CD4-positive, alpha-beta memory T cell (primary cell): Measurements from ENCODE around the gene MRPL54. TPM values are rescaled to one million over a fixed set of nuclear protein-coding genes. Genes with fewer than 3 reads are reported as not detected.
A peak's percentile ranks its signal among the peaks of the same experiment; 100 is the strongest.

ENCODE experiments used
- CTCF ChIA-PET: fragments of 350-600 bp; sonication (Branson Sonifier 250); formaldehyde crosslinking; loops from one replicate; lab custom pipeline; 2021; ENCODE audit warnings: inconsistent platforms; ENCODE audit not compliant: partially characterized antibody; lab: Charles Lee
- POLR2A ChIA-PET: fragments of 350-600 bp; sonication (Branson Sonifier 250); formaldehyde crosslinking; loops from one replicate; lab custom pipeline; 2021; ENCODE audit not compliant: partially characterized antibody; lab: Charles Lee
- DNase-seq, 5 donors: peaks; one replicate each; pipeline versions ENCODE4 v3.0.0 to v3.0.0-alpha.2; 2020 to 2022; ENCODE audit warnings: mixed read lengths in 1 of 5
- H3K27ac ChIP-seq: one replicate; pipeline ENCODE4 v1.7.0; 2013; ENCODE audit warnings: low read depth, low read length
- H3K27me3 ChIP-seq: 2 replicates; pipeline ENCODE4 v1.7.0; 2013; ENCODE audit warnings: mild to moderate bottlenecking, low read length, moderate library complexity; ENCODE audit not compliant: insufficient read depth
- H3K36me3 ChIP-seq: 2 replicates; pipeline ENCODE4 v1.7.0; 2013; ENCODE audit warnings: mild to moderate bottlenecking, low read length, moderate library complexity; ENCODE audit not compliant: insufficient read depth
- H3K4me1 ChIP-seq: 2 replicates; pipeline ENCODE4 v1.7.0; 2013; ENCODE audit warnings: mild to moderate bottlenecking, low read length, moderate library complexity; ENCODE audit not compliant: insufficient read depth
- H3K4me3 ChIP-seq, 2 donors: one replicate each; pipeline ENCODE4 v1.7.0; 2013; ENCODE audit warnings: low read length in 2 of 2, mild to moderate bottlenecking in 1 of 2
- H3K9me3 ChIP-seq, 2 donors: one replicate each; pipeline ENCODE4 v1.7.0; 2013; ENCODE audit warnings: low read length in 2 of 2, control low read depth in 1 of 2; ENCODE audit not compliant: control insufficient read depth in 1 of 2
- H3K27ac Mint-ChIP-seq, 7 donors: one replicate each; pipeline ENCODE4 v1.8.0; 2020 to 2021; ENCODE audit warnings: mixed read lengths in 7 of 7, mild to moderate bottlenecking in 6 of 7, inconsistent platforms in 3 of 7, moderate library complexity in 3 of 7
- H3K27me3 Mint-ChIP-seq, 2 donors: one replicate each; pipeline ENCODE4 v1.8.0; 2020 to 2021; ENCODE audit warnings: mixed read lengths in 2 of 2
- H3K36me3 Mint-ChIP-seq, 2 donors: one replicate each; pipeline ENCODE4 v1.8.0; 2020 to 2021; ENCODE audit warnings: mixed read lengths in 2 of 2, inconsistent platforms in 1 of 2, mild to moderate bottlenecking in 1 of 2
- H3K4me1 Mint-ChIP-seq, 4 donors: one replicate each; pipeline ENCODE4 v1.8.0; 2020 to 2021; ENCODE audit warnings: mixed read lengths in 4 of 4, mild to moderate bottlenecking in 1 of 4
- H3K4me3 Mint-ChIP-seq, 8 donors: one replicate each; pipeline ENCODE4 v1.8.0; 2020 to 2021; ENCODE audit warnings: mixed read lengths in 8 of 8, mild to moderate bottlenecking in 7 of 8, moderate library complexity in 6 of 8, inconsistent platforms in 3 of 8
- H3K9me3 Mint-ChIP-seq, 8 donors: one replicate each; pipeline ENCODE4 v1.8.0; 2020 to 2021; ENCODE audit warnings: mixed read lengths in 8 of 8, mild to moderate bottlenecking in 5 of 8, inconsistent platforms in 3 of 8, moderate library complexity in 1 of 8
- intact Hi-C: fragments of 100-400 bp; cut with micrococcal nuclease; formaldehyde crosslinking; loops from one replicate; pipeline ENCODE4 v1.15.1; 2023
- polyA plus RNA-seq, 2 donors: library from polyadenylated mRNA; unstranded; fragments of 300-500 nt; fragmentation: Illumina TruSeq; gene quantifications; one replicate each; pipeline ENCODE4 v1.2.3, GENCODE V29; 2021
- total RNA-seq, 2 experiments: library from RNA; stranded (reverse); gene quantifications; one replicate each; pipeline ENCODE4 v1.2.3, GENCODE V29; 2021

The MRPL54 gene
- total and polyA plus RNA-seq, 4 experiments from 2014 or later: 36.7 to 107 (median 70.2) TPM

DNA sequence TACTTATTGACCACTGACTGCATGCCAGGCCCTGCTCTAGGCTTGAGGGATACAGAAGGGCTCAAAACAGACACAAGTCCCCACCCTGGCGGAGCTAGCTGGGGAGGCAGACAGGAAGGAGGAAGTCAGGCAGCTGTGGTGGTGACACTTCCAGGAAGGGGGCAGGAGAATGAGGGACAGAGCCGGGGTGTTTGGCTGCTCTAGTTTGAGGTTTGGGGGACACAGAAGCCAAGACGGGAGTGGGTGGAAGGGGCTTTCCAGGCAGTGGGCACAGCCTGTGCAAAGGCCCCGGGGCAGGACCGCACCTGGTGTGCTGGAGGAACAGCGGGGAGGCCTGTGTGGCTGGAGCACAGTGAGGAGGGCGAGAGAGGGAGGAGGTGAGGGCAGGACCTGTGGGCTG lies 4.0 kb downstream of the MRPL54 start:
- Mint-ChIP-seq H3K9me3 (peaks cover 0 to 3% (median 0%) of the 10 kb centered on the region in 8 donors), H3K27me3 (peaks cover 0 to 2% of the 10 kb centered on the region in 2 donors), H3K4me3 (peak overlapping the region in 4 of 8 donors; percentile 21 to 60 (median 42)), H3K27ac (peak overlapping the region in 6 of 7 donors; percentile 15 to 76 (median 59)), H3K36me3 (peaks cover 14 to 31% of the 10 kb centered on the region in 2 donors), H3K4me1 (peaks cover 13 to 27% (median 22%) of the 10 kb centered on the region in 4 donors)
- ChIA-PET POLR2A (interaction anchor here (1.7 kb wide), 1 partner anchor 22 kb away, joined by 3 read pairs; no protein-coding TSS in a partner anchor), CTCF (no interaction called here)
- H3K4me1 ChIP-seq: peaks cover 12% of the 10 kb centered on the region
- H3K4me3 ChIP-seq: no peak overlapping the region
- no peak overlapping the region for H3K27ac ChIP-seq
- peaks cover 19% of the 10 kb centered on the region for H3K36me3 ChIP-seq
- H3K27me3 ChIP-seq: no peaks in the 10 kb centered on the region
- intact Hi-C loops: no loop called here
- peak in 1 of 5 donors; percentile 31 for DNase-seq
- H3K9me3 ChIP-seq: no peaks in the 10 kb centered on the region

DNA sequence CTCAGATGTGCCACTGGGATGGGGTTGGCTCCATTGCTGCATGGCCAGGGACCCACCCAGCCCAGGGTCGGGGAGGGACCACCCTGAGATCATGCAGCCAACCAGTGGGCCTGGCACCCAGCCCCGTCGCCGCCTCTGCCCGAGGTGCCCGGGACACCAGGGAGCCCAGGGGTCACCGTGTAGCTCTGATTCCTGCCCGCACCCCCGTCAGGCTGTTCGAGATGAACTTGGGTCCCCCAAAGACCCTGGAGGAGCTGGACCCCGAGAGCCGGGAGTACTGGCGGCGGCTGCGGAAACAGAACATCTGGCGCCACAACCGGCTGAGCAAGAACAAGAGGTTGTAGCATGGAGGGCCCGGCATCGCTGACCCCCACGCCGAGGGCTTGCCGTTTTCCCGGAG lies 4.6 kb downstream of the MRPL54 start:
- POLR2A ChIA-PET: interaction anchor here (1.7 kb wide), 1 partner anchor 22 kb away, joined by 3 read pairs; no protein-coding TSS in a partner anchor
- peak overlapping the region in 1 of 7 donors; percentile 76 for H3K27ac Mint-ChIP-seq
- peaks cover 0 to 2% of the 10 kb centered on the region in 2 donors for H3K27me3 Mint-ChIP-seq
- no peak overlapping the region for H3K4me3 ChIP-seq
- peak in 1 of 5 donors; percentile 38 for DNase-seq
- H3K4me1 ChIP-seq: peaks cover 6% of the 10 kb centered on the region
- intact Hi-C loops: no loop called here
- no peak overlapping the region for H3K27ac ChIP-seq
- peaks cover 9 to 21% (median 17%) of the 10 kb centered on the region in 4 donors for H3K4me1 Mint-ChIP-seq
- H3K36me3 ChIP-seq: peaks cover 19% of the 10 kb centered on the region
- peaks cover 0 to 3% (median 0%) of the 10 kb centered on the region in 8 donors for H3K9me3 Mint-ChIP-seq
- CTCF ChIA-PET: interaction anchor here (0.9 kb wide), 1 partner anchor 21 kb away, joined by 3 read pairs; no protein-coding TSS in a partner anchor
- H3K27me3 ChIP-seq: no peaks in the 10 kb centered on the region
- peaks cover 14 to 27% of the 10 kb centered on the region in 2 donors for H3K36me3 Mint-ChIP-seq
- H3K9me3 ChIP-seq: no peaks in the 10 kb centered on the region
- H3K4me3 Mint-ChIP-seq: peak overlapping the region in 1 of 8 donors; percentile 35

DNA sequence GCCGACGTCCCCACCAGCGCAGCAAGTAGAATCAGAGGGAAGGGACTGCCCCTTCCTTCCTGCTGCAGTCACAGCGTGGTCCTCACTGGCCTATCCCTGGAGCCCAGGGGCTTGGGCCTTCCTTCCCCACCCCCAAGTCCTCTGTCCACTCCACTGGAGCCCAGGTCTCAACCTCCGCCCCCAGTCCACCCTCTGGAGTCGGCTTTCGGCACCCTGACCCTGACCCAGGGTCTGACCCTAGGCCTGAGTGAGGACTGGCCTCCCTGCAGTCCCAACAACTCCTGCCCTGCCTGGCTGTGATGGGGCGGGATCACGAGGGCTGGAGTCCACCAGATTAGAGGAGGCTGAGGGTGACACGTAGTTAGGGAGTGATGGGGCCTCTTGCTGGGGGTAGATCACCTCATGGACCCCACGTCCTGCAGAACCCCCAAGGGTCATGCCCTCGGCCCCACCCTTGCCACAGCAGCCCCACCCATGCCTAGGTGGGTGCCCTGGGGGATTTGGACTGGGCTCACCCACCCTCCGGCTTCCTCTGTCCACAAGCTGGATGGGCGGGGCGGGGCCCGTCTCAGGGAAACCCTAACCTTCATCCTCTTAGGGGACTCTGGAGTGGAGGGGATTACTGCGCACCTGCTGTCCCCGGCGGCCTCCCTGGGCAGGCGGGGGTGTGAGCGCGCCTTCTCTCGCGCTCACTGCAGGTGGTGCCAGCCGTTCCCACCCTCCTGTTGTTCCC lies 5.7 kb downstream of the MRPL54 start:
- H3K27me3 Mint-ChIP-seq: no peaks in the 10 kb centered on the region
- peaks cover 2 to 12% (median 9%) of the 10 kb centered on the region in 4 donors for H3K4me1 Mint-ChIP-seq
- peak in 1 of 5 donors; percentile 35 for DNase-seq
- Histone ChIP-seq H3K27me3 (no peaks in the 10 kb centered on the region), H3K4me3 (no peak overlapping the region), H3K27ac (no peak overlapping the region), H3K9me3 (no peaks in the 10 kb centered on the region), H3K4me1 (peaks cover 3% of the 10 kb centered on the region), H3K36me3 (peaks cover 19% of the 10 kb centered on the region)
- ChIA-PET CTCF (interaction anchor here (0.9 kb wide), 1 partner anchor 20 kb away, joined by 3 read pairs; no protein-coding TSS in a partner anchor), POLR2A (no interaction called here)
- H3K27ac Mint-ChIP-seq: peak overlapping the region in 1 of 7 donors; percentile 29
- H3K4me3 Mint-ChIP-seq: no peak overlapping the region
- H3K36me3 Mint-ChIP-seq: peaks cover 14 to 19% of the 10 kb centered on the region in 2 donors
- intact Hi-C loops: no loop called here
- no peaks in the 10 kb centered on the region for H3K9me3 Mint-ChIP-seq

DNA sequence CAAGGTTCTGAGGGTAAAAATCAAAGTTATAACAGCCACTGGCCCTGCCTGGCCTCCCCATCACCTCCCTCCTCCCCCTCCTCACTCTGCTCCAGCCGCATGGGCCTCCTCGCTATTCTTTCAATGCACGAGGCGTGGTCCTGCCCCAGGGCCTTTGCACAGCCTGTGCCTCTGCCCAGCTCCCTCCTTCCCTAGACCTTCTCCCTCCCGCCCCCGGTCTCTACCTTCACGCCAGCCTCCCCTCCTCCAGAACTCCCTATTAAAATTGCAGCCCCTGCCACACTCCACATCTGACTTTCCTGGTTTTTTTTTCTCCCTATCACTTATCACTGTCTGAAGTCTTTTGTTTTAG lies 6.2 kb downstream of the MRPL54 start:
- Mint-ChIP-seq H3K27ac (peak overlapping the region in 1 of 7 donors; percentile 24), H3K27me3 (no peaks in the 10 kb centered on the region), H3K4me1 (peaks cover 2 to 9% (median 7%) of the 10 kb centered on the region in 4 donors), H3K4me3 (peak overlapping the region in 1 of 8 donors; percentile 25), H3K9me3 (no peaks in the 10 kb centered on the region), H3K36me3 (peaks cover 14 to 17% of the 10 kb centered on the region in 2 donors)
- Histone ChIP-seq H3K4me1 (no peaks in the 10 kb centered on the region), H3K27me3 (no peaks in the 10 kb centered on the region), H3K27ac (no peak overlapping the region), H3K36me3 (peaks cover 19% of the 10 kb centered on the region), H3K4me3 (no peak overlapping the region), H3K9me3 (no peaks in the 10 kb centered on the region)
- intact Hi-C loops: no loop called here
- DNase-seq: peak in 1 of 5 donors; percentile 7
- POLR2A ChIA-PET: no interaction called here
- CTCF ChIA-PET: interaction anchor here (1.2 kb wide), 1 partner anchor 53 kb away, joined by 3 read pairs; no protein-coding TSS in a partner anchor

DNA sequence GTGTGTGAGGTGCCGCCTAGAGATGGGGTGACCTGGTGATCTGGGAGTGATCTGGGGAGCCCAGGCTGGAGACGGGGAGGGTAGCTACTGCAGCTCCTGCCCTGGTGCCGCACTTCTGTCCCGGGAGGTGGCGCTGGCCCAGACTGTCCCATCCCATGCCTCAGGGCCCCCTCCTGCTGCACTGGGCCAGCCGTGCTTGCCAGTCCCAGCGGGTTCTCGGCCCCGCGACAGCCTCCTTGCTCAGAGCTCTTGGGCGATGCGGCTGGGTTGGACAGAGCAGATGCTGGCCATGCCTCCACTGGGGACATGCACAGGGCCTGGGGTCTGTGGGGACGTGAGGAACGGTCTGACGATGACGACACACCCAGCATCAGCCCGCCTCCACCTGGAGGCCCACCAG lies 7.0 kb downstream of the MRPL54 start:
- H3K27me3 ChIP-seq: no peaks in the 10 kb centered on the region
- peaks cover 4 to 9% (median 7%) of the 10 kb centered on the region in 4 donors for H3K4me1 Mint-ChIP-seq
- peaks cover 14 to 17% of the 10 kb centered on the region in 2 donors for H3K36me3 Mint-ChIP-seq
- H3K4me3 Mint-ChIP-seq: no peak overlapping the region
- DNase-seq: peak in 1 of 5 donors; percentile 30
- H3K9me3 Mint-ChIP-seq: no peaks in the 10 kb centered on the region
- intact Hi-C loops: no loop called here
- H3K27ac Mint-ChIP-seq: no peak overlapping the region
- no peaks in the 10 kb centered on the region for H3K27me3 Mint-ChIP-seq
- ChIA-PET CTCF (interaction anchor here (1.2 kb wide), 1 partner anchor 52 kb away, joined by 3 read pairs; no protein-coding TSS in a partner anchor), POLR2A (no interaction called here)
- H3K4me1 ChIP-seq: no peaks in the 10 kb centered on the region
- peaks cover 19% of the 10 kb centered on the region for H3K36me3 ChIP-seq
- H3K4me3 ChIP-seq: no peak overlapping the region
- no peak overlapping the region for H3K27ac ChIP-seq
- no peaks in the 10 kb centered on the region for H3K9me3 ChIP-seq

DNA sequence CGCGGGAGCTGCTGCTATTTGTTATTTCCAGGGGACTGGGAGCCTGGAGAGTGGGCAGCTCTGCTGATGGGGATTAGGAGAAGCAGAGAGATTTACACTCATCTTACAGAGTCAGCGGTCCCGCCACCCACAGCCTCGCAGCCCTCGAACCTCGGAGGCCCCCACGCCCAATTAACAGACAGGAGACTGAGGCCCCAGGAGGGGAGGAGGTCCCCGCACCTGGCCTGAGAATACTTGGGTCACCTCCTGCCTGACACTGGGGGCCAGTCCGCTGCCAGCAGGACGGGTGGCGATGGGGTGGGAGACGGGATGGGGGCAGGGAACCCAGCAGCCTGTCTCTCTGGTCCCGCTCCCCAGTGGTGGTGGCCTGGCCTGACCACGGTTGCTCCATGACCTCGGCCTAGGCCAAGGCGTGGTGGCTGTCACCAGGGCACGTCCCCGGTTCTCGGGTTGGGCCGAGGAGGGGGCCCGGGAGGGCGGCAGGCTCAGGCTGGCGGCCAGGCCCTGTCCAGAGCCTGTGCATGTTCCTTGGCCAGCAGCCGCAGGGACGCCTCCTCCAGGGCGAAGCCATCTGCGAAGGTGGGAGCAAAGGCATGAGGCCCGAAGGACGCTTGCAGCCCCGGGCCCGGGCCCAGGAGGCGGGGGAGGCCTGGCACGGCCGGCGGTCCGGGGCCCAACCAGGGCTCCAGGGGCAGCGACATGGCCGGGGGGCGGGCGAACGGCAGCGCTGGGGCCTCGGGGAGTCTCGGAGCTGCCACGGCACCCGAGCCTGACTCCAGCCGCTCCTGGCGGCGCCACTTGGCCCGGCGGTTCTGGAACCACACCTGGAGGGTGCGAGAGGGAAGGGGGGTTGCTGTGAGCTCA lies 7.9 kb downstream of the MRPL54 start:
- H3K36me3 ChIP-seq: peaks cover 14% of the 10 kb centered on the region
- no peaks in the 10 kb centered on the region for H3K4me1 ChIP-seq
- H3K4me3 ChIP-seq: no peak overlapping the region
- H3K9me3 ChIP-seq: no peaks in the 10 kb centered on the region
- DNase-seq: peak in 1 of 5 donors; percentile 36
- intact Hi-C loops: no loop called here
- no peaks in the 10 kb centered on the region for H3K9me3 Mint-ChIP-seq
- ChIA-PET POLR2A (interaction anchor here (0.8 to 1.9 kb wide), 2 partner anchors 8 to 9 kb away, joined by 3 to 5 read pairs; partner anchors contain the start of genes APBA3 and MRPL54), CTCF (interaction anchor here (1.9 kb wide), 1 partner anchor 8 kb away, joined by 5 read pairs; the partner anchor contains the start of gene MRPL54)
- no peak overlapping the region for H3K27ac ChIP-seq
- H3K27me3 Mint-ChIP-seq: no peaks in the 10 kb centered on the region
- H3K27ac Mint-ChIP-seq: peak overlapping the region in 2 of 7 donors; percentile 52 to 65
- no peaks in the 10 kb centered on the region for H3K27me3 ChIP-seq
- no peak overlapping the region for H3K4me3 Mint-ChIP-seq
- H3K36me3 Mint-ChIP-seq: peaks cover 14 to 17% of the 10 kb centered on the region in 2 donors
- peaks cover 4 to 9% (median 7%) of the 10 kb centered on the region in 4 donors for H3K4me1 Mint-ChIP-seq
